Liver (tissue), 9 donors: ENCODE results near the gene MALRD1. TPM values are rescaled to one million over a fixed set of nuclear protein-coding genes. Genes with fewer than 3 reads are reported as not detected.

Experiments used
- DNase-seq: peaks from one replicate; pipeline ENCODE4 v3.0.0-alpha.2; 2017; ENCODE audit warnings: low spot score
- H3K27ac ChIP-seq, 2 donors: one replicate each; pipeline ENCODE4 v1.7.0; 2013; ENCODE audit warnings: inconsistent platforms in 2 of 2, low read length in 2 of 2, control low read depth in 1 of 2, low read depth in 1 of 2, mild to moderate bottlenecking in 1 of 2
- H3K27me3 ChIP-seq, 4 donors: one replicate each; pipeline versions ENCODE4 v1.6.1 to v1.7.0; 2013; ENCODE audit warnings: low read length in 3 of 4, inconsistent platforms in 1 of 4, mild to moderate bottlenecking in 1 of 4, moderate library complexity in 1 of 4; ENCODE audit not compliant: control insufficient read depth in 4 of 4, insufficient read depth in 4 of 4
- H3K36me3 ChIP-seq, 4 donors: one replicate each; pipeline versions ENCODE4 v1.6.1 to v1.7.0; 2013; ENCODE audit warnings: low read length in 3 of 4, mild to moderate bottlenecking in 3 of 4, low read depth in 1 of 4, moderate library complexity in 1 of 4; ENCODE audit not compliant: control insufficient read depth in 4 of 4, insufficient read depth in 3 of 4
- H3K4me1 ChIP-seq, 4 donors: one replicate each; pipeline versions ENCODE4 v1.6.1 to v1.7.0; 2013; ENCODE audit warnings: low read length in 3 of 4, mild to moderate bottlenecking in 3 of 4, moderate library complexity in 1 of 4; ENCODE audit not compliant: control insufficient read depth in 4 of 4, insufficient read depth in 4 of 4
- H3K4me3 ChIP-seq, 3 donors: one replicate each; pipeline versions ENCODE4 v1.6.1 to v1.7.0; 2013; ENCODE audit warnings: low read length in 3 of 3, control low read depth in 1 of 3, low read depth in 1 of 3, mild to moderate bottlenecking in 1 of 3
- H3K9ac ChIP-seq, 2 donors: one replicate each; pipeline ENCODE4 v1.7.0; 2013; ENCODE audit warnings: low read length in 2 of 2, mild to moderate bottlenecking in 2 of 2, moderate library complexity in 2 of 2, control low read depth in 1 of 2, low read depth in 1 of 2
- H3K9me3 ChIP-seq, 4 donors: one replicate each; pipeline versions ENCODE4 v1.6.1 to v1.7.0; 2013; ENCODE audit warnings: low read length in 3 of 4; ENCODE audit not compliant: control insufficient read depth in 4 of 4
- EGR1 ChIP-seq, 2 donors: IDR thresholded peaks; 2 replicates each; pipeline ENCODE4 v1.6.1; 2016 to 2018; ENCODE audit warnings: antibody characterized with exemption in 2 of 2, low read depth in 2 of 2
- FOXA2 ChIP-seq: IDR thresholded peaks from 2 replicates; pipeline ENCODE4 v1.6.1; 2016; ENCODE audit warnings: antibody characterized with exemption
- GABPA ChIP-seq, 2 donors: IDR thresholded peaks in 1 of 2; conservative IDR thresholded peaks in 1 of 2; 2 replicates each; pipeline ENCODE4 v1.6.1; 2016; ENCODE audit warnings: antibody characterized with exemption in 2 of 2, mild to moderate bottlenecking in 1 of 2, moderate library complexity in 1 of 2
- HNF4A ChIP-seq, 2 donors: conservative IDR thresholded peaks; 2 replicates each; pipeline ENCODE4 v1.6.1; 2016; ENCODE audit warnings: antibody characterized with exemption in 2 of 2, mild to moderate bottlenecking in 2 of 2
- HNF4G ChIP-seq: IDR thresholded peaks from 2 replicates; pipeline ENCODE4 v1.6.1; 2016; ENCODE audit warnings: antibody characterized with exemption
- JUND ChIP-seq, 2 donors: IDR thresholded peaks; 2 replicates each; pipeline ENCODE4 v1.6.1; 2016; ENCODE audit warnings: antibody characterized with exemption in 2 of 2
- MAX ChIP-seq: IDR thresholded peaks from 2 replicates; pipeline ENCODE4 v1.6.1; 2016; ENCODE audit warnings: antibody characterized with exemption
- RAD21 ChIP-seq, 2 donors: IDR thresholded peaks; 2 replicates each; pipeline ENCODE4 v1.6.1; 2016; ENCODE audit warnings: antibody characterized with exemption in 2 of 2, mild to moderate bottlenecking in 2 of 2
- REST ChIP-seq: IDR thresholded peaks from 2 replicates; pipeline ENCODE4 v1.6.1; 2016; ENCODE audit warnings: antibody characterized with exemption, mild to moderate bottlenecking
- RXRA ChIP-seq, 2 donors: IDR thresholded peaks; 2 replicates each; pipeline ENCODE4 v1.6.1; 2017 to 2018; ENCODE audit warnings: antibody characterized with exemption in 2 of 2, mild to moderate bottlenecking in 1 of 2
- SP1 ChIP-seq: IDR thresholded peaks from 2 replicates; pipeline ENCODE4 v1.6.1; 2018; ENCODE audit warnings: antibody characterized with exemption, mild to moderate bottlenecking
- TAF1 ChIP-seq: conservative IDR thresholded peaks from 2 replicates; pipeline ENCODE4 v1.6.1; 2016; ENCODE audit warnings: antibody characterized with exemption, mild to moderate bottlenecking
- YY1 ChIP-seq: IDR thresholded peaks from 2 replicates; pipeline ENCODE4 v1.6.1; 2016; ENCODE audit warnings: antibody characterized with exemption, mild to moderate bottlenecking
- WGBS: extraction: QIAGEN DNeasy Blood & Tissue Kit; methylation state at CpG from one replicate; pipeline ENCODE4 v1.1.7; 2013; 5-methylcytosine and 5-hydroxymethylcytosine counted together
- polyA plus RNA-seq, 2 donors: library from polyadenylated mRNA; stranded (reverse) in 1 of 2; unstranded in 1 of 2; fragments of 200-250 nt in 1 of 2; fragments of >200 nt in 1 of 2; fragmentation: Nextera tagmentation in 1 of 2; extraction: Ambion mirVana in 1 of 2; gene quantifications; one replicate each; pipeline versions ENCODE4 v1.2.1 to v1.2.3, GENCODE V29; 2013 to 2015
- total RNA-seq, 2 donors: library from RNA; depleted of rRNA; stranded (reverse); fragments of >200 nt; gene quantifications; one replicate each; pipeline ENCODE4 v1.2.3, GENCODE V29; 2014
- TF ChIP-seq, protein P1 (sequence below): IDR thresholded peaks from 2 replicates; pipeline ENCODE4 v1.6.1; 2016; ENCODE audit warnings: antibody characterized with exemption
- TF ChIP-seq, protein P2 (sequence below): fragments of 150-350 bp; IDR thresholded peaks from 2 replicates; pipeline ENCODE4 v1.5.1; 2017; ENCODE audit warnings: improper control_type of control experiment, low read depth, low read length; ENCODE audit not compliant: missing input control
- donor health status: healthy.
- donor health status: healthy.
- donor health status: healthy.
- donor health status: healthy.
- donor health status: healthy.

The MALRD1 gene
- total and polyA plus RNA-seq, 4 donors: 0.37 to 0.59 TPM; not detected in 2

- Histone ChIP-seq H3K4me3 (no peak overlapping the region), H3K27ac (no peak overlapping the region), H3K9me3 (peaks cover 0 to 2% (median 0%) of the 10 kb centered on the region in 4 donors), H3K27me3 (no peaks in the 10 kb centered on the region), H3K4me1 (no peaks in the 10 kb centered on the region), H3K9ac (no peak overlapping the region), H3K36me3 (no peaks in the 10 kb centered on the region)
- WGBS: 58% methylated on average over 1 of the region's 1 CpG
- TF ChIP-seq, protein P1, sequence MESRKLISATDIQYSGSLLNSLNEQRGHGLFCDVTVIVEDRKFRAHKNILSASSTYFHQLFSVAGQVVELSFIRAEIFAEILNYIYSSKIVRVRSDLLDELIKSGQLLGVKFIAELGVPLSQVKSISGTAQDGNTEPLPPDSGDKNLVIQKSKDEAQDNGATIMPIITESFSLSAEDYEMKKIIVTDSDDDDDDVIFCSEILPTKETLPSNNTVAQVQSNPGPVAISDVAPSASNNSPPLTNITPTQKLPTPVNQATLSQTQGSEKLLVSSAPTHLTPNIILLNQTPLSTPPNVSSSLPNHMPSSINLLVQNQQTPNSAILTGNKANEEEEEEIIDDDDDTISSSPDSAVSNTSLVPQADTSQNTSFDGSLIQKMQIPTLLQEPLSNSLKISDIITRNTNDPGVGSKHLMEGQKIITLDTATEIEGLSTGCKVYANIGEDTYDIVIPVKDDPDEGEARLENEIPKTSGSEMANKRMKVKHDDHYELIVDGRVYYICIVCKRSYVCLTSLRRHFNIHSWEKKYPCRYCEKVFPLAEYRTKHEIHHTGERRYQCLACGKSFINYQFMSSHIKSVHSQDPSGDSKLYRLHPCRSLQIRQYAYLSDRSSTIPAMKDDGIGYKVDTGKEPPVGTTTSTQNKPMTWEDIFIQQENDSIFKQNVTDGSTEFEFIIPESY: no peak
- TF ChIP-seq YY1 (no peak), MAX (no peak), HNF4A (conservative IDR thresholded peaks at IDR 0.05) (no peak), FOXA2 (no peak), EGR1 (IDR thresholded peaks at IDR 0.05; ENCODE audit: low read depth in 2 of 2) (no peak), HNF4G (no peak), REST (no peak), RXRA (IDR thresholded peaks at IDR 0.05) (no peak), JUND (IDR thresholded peaks at IDR 0.05) (no peak)
- no peak for DNase-seq
Measured at GRCh38 chr10:19468413-19468812, 419.8 kb downstream of the MALRD1 start.

DNA sequence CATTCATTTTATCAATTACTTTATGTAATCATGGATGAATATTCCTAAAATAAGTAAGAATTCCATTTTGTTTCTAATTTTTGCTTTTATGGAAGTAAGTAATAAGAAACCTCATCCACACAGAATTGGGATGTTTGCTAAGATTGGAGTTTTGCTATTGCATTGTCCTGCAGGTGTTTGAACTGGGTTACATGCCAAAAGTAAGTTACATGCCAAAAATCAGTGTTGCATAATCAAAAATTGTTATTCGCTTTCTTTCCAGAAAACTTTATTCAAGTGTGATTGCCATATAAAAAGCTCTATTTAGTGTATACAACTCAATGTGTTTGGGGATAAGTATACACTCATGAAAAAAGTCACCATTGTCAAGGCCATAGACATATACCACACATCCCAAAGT, 420.9 kb downstream of the MALRD1 start:
- TF ChIP-seq GABPA (IDR thresholded peaks at IDR 0.05 in 1 of 2, conservative IDR thresholded peaks at IDR 0.05 in 1 of 2): no peak
- no peak for TF ChIP-seq TAF1
- TF ChIP-seq YY1: no peak
- no peak for TF ChIP-seq JUND (IDR thresholded peaks at IDR 0.05)
- TF ChIP-seq EGR1 (IDR thresholded peaks at IDR 0.05; ENCODE audit: low read depth in 2 of 2): no peak
- no peak for TF ChIP-seq REST
- no peak for TF ChIP-seq RXRA (IDR thresholded peaks at IDR 0.05)
- TF ChIP-seq, protein P2, sequence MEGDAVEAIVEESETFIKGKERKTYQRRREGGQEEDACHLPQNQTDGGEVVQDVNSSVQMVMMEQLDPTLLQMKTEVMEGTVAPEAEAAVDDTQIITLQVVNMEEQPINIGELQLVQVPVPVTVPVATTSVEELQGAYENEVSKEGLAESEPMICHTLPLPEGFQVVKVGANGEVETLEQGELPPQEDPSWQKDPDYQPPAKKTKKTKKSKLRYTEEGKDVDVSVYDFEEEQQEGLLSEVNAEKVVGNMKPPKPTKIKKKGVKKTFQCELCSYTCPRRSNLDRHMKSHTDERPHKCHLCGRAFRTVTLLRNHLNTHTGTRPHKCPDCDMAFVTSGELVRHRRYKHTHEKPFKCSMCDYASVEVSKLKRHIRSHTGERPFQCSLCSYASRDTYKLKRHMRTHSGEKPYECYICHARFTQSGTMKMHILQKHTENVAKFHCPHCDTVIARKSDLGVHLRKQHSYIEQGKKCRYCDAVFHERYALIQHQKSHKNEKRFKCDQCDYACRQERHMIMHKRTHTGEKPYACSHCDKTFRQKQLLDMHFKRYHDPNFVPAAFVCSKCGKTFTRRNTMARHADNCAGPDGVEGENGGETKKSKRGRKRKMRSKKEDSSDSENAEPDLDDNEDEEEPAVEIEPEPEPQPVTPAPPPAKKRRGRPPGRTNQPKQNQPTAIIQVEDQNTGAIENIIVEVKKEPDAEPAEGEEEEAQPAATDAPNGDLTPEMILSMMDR: no peak
- no peak for TF ChIP-seq SP1
- TF ChIP-seq HNF4G: no peak
- no peak for TF ChIP-seq MAX
- no peak for TF ChIP-seq RAD21 (IDR thresholded peaks at IDR 0.05)
- TF ChIP-seq HNF4A (conservative IDR thresholded peaks at IDR 0.05): no peak
- TF ChIP-seq, protein P1: no peak
- no peak for DNase-seq
- no peaks in the 10 kb centered on the region for H3K4me1 ChIP-seq
- no peak overlapping the region for H3K27ac ChIP-seq
- no peaks in the 10 kb centered on the region for H3K27me3 ChIP-seq
- H3K36me3 ChIP-seq: no peaks in the 10 kb centered on the region
- peaks cover 0 to 2% (median 0%) of the 10 kb centered on the region in 4 donors for H3K9me3 ChIP-seq
- H3K9ac ChIP-seq: no peak overlapping the region
- no peak overlapping the region for H3K4me3 ChIP-seq
- WGBS: 26% methylated on average over 1 of the region's 1 CpG
